ENCODE data around the gene ILF3. TPM values are rescaled to one million over a fixed set of nuclear protein-coding genes. Genes with fewer than 3 reads are reported as not detected.
"Not testable (repeated sequence)": the region's sequence is repeated elsewhere in the genome, so short reads cannot be mapped to it uniquely, and the experiment has no call there.

Gene ILF3
- total RNA-seq, 2 donors from 2014 or later, result 286 to 439 TPM

DNA sequence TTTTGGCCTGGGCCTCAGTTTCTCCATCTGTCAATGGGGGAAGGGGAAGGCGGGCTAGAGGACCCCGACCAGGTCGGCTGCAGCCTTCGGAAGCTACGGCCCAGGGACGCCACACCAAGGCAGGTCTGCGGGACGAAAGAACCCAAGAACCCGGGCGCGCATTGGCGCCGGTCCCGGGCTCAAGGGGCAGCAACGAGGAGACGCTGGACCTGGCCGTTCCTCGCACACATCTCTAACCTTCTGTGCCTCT, 739 bp upstream of the ILF3 start:
- Mint-ChIP-seq H3K9me3 (no peaks in the 10 kb centered on the region), H3K36me3 (ENCODE audit: low read depth) (peaks cover 60% of the 10 kb centered on the region), H3K4me3 (peak overlapping the region; percentile 99), H3K4me1 (peaks cover 24% of the 10 kb centered on the region), H3K27me3 (no peaks in the 10 kb centered on the region), H3K27ac (peak overlapping the region; percentile 97)
- no peak for ATAC-seq (replicated peaks)

DNA sequence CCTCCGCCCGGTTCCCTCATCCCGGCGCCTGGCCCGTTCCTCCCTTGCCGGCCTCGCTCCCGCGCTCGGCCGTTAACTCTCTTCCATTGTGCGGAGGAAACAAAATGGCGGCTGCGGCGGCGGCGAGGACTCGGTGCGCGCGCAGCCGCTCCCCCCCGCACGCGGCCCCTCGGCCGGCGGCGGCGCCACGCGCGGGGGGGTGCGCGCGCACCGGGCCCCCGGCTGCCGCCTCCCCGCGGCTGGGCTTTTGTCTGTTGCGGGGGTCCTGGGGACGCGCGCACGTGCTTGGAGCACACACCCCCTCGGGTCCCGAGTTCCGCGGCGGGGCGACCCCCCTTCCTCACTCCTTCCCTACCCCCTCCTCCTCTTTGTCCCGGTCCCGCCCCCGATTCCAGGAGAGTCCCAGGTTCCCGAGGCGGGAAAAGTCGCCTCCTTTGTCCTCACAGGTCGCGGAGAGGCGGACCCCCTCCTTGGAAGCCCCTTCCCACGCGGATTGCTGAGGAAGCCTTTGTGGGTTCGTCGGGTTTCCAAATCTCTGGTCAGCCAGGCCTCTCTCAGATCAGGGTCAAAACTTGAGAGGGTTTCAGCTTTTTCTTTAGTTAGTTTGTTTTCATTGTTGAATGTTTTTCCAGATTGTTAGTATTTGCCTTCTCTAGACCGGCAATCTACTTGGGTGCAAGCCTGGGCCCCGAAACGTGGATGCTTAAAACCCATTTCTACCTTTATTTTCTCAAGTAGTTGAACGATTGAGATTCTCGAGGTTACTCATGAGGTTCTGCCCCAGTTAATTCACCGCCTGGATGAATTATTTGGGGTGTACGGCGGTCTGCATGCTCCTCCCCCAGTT, 687 bp downstream of the ILF3 start:
- peak overlapping the region; percentile 93 for H3K27ac Mint-ChIP-seq
- H3K4me3 Mint-ChIP-seq, result peak overlapping the region; percentile 99
- no peaks in the 10 kb centered on the region for H3K27me3 Mint-ChIP-seq
- H3K4me1 Mint-ChIP-seq, result peaks cover 23% of the 10 kb centered on the region
- peak; percentile 20 for ATAC-seq (replicated peaks)
- H3K36me3 Mint-ChIP-seq (ENCODE audit: low read depth), result peaks cover 74% of the 10 kb centered on the region
- no peaks in the 10 kb centered on the region for H3K9me3 Mint-ChIP-seq

DNA sequence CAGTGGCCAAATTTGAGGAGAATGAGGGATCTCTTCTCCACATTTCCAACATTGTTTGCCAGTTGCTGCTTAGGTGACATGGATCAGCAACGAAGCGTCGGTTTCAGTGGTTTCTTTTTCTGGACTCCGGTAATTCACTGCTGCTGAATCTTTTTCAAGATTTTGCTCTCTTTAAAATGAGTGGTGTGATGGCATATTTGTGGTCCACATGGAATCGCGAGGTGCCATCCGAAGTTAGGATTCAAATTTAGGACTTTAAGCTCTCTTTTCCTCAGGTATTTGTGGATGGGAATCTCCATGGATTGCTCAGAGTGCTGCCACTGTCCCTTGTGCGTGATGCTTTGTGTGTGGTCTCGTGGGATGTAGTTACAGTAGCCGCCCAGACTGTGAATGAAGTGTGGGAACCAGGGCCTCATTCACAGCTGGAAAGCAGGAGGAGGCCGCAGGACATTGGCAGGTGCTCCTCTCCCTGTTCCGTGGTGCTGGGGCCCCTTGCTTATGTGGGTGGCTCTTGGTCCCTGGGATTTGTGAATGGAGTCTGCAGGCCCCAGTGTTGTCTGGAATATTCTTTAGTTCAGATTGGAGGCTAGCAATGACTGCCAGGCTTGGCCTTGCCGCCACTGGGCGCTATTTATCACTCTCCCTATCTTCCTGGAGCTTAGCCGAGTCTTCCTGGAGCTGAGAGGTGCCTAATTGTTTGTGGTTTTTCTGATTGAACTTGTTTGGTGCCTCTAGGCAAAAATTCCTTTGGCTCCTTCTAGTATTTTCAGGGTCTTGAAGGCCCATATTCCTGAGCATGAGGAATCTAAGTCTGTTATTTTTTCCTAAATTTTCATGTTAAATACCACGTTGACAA, 1.5 kb downstream of the ILF3 start:
- no peak for ATAC-seq (replicated peaks)
- no peaks in the 10 kb centered on the region for H3K27me3 Mint-ChIP-seq
- H3K27ac Mint-ChIP-seq, result peak overlapping the region; percentile 93
- H3K4me1 Mint-ChIP-seq, result peaks cover 29% of the 10 kb centered on the region
- H3K9me3 Mint-ChIP-seq, result no peaks in the 10 kb centered on the region
- H3K4me3 Mint-ChIP-seq, result peak overlapping the region; percentile 99
- peaks cover 83% of the 10 kb centered on the region for H3K36me3 Mint-ChIP-seq (ENCODE audit: low read depth)

DNA sequence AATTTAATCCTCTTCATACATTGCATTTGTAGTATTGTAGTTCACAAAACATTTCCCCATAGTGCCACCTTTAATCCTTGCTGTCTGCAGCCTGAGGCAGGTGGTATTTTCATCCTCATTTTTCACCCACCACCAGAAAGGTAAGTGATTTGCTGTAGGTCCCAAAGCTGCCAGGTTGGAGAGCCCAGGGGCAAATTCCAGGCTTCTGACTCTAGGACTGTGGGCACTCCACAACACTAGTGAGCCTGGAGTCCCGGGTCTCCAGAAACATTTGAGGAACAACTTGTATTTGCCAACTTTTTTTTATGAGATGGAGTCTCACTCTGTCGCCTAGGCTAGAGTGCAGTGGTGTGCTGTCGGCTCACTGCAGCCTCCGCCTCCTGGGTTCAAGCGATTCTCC, 6.2 kb downstream of the ILF3 start:
- Mint-ChIP-seq H3K4me3 (peak overlapping the region; percentile 41), H3K4me1 (peaks cover 38% of the 10 kb centered on the region), H3K9me3 (no peaks in the 10 kb centered on the region), H3K36me3 (ENCODE audit: low read depth) (peaks cover 80% of the 10 kb centered on the region), H3K27me3 (no peaks in the 10 kb centered on the region), H3K27ac (peak overlapping the region; percentile 50)
- ATAC-seq (replicated peaks), result no peak

- peak overlapping the region; percentile 90 for H3K27ac Mint-ChIP-seq
- H3K9me3 Mint-ChIP-seq, result no peaks in the 10 kb centered on the region
- H3K36me3 Mint-ChIP-seq (ENCODE audit: low read depth), result peaks cover 76% of the 10 kb centered on the region
- H3K4me1 Mint-ChIP-seq, result peaks cover 23% of the 10 kb centered on the region
- H3K27me3 Mint-ChIP-seq, result no peaks in the 10 kb centered on the region
- peak overlapping the region; percentile 71 for H3K4me3 Mint-ChIP-seq
- ATAC-seq (replicated peaks), result no peak
These were observed 7.8 kb downstream of the ILF3 start for GRCh38 chr19:10661946-10662345.

- peak; percentile 79 for ATAC-seq (replicated peaks)
- peaks cover 20% of the 10 kb centered on the region for H3K4me1 Mint-ChIP-seq
- no peaks in the 10 kb centered on the region for H3K27me3 Mint-ChIP-seq
- peak overlapping the region; percentile 71 for H3K4me3 Mint-ChIP-seq
- peaks cover 75% of the 10 kb centered on the region for H3K36me3 Mint-ChIP-seq (ENCODE audit: low read depth)
- no peaks in the 10 kb centered on the region for H3K9me3 Mint-ChIP-seq
- peak overlapping the region; percentile 90 for H3K27ac Mint-ChIP-seq
These were observed 8.5 kb downstream of the ILF3 start for GRCh38 chr19:10662384-10663251.

DNA sequence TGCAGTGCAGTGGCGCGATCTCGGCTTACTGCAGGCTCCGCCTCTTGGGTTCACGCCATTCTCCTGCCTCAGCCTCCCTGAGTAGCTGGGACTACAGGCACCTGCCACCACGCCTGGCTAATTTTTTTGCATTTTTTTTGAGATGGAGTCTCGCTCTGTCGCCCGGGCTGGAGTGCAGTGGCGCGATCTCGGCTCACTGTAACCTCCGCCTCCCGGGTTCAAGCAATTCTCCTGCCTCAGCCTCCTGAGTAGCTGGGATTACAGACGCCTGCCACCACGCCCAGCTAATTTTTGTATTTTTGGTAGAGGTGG, 9.1 kb downstream of the ILF3 start:
- H3K27ac Mint-ChIP-seq, result peak overlapping the region; percentile 90
- H3K4me1 Mint-ChIP-seq, result peaks cover 25% of the 10 kb centered on the region
- H3K9me3 Mint-ChIP-seq; ATAC-seq (replicated peaks); H3K27me3 Mint-ChIP-seq: not testable (repeated sequence)
- peaks cover 74% of the 10 kb centered on the region for H3K36me3 Mint-ChIP-seq (ENCODE audit: low read depth)
- H3K4me3 Mint-ChIP-seq, result peak overlapping the region; percentile 71

DNA sequence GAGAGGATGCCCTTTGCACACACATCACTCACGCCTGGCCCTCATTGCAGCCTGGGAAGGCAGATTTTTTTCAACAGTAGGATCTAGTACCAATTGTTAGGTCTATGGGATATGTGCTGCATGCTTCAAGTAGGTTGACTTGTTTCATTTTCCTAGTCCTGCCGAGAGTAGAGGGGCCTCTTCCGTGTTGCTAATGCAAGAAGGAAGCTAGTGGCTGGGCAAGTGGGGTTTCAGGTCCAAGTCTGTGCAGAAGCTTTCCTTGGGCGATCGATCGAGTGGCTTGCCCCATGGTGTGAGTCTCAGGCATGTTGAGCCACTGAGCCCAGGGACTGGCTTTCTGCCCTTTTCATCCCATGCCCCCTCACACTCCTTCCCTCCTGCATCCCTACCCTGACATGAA, 13.7 kb downstream of the ILF3 start:
- Mint-ChIP-seq H3K27ac (peak overlapping the region; percentile 56), H3K4me3 (no peak overlapping the region)

GRCh38 chr19:10669246-10669645, 15.1 kb downstream of the ILF3 start:
- H3K4me1 Mint-ChIP-seq, result peaks cover 12% of the 10 kb centered on the region
- H3K27ac Mint-ChIP-seq, result peak overlapping the region; percentile 70
- no peaks in the 10 kb centered on the region for H3K9me3 Mint-ChIP-seq
- H3K4me3 Mint-ChIP-seq, result no peak overlapping the region
- peaks cover 73% of the 10 kb centered on the region for H3K36me3 Mint-ChIP-seq (ENCODE audit: low read depth)
- ATAC-seq (replicated peaks), result no peak
- H3K27me3 Mint-ChIP-seq, result no peaks in the 10 kb centered on the region

More for the DNA sequence above, 13.7 kb downstream of the ILF3 start:
- peaks cover 14% of the 10 kb centered on the region for H3K4me1 Mint-ChIP-seq
- no peaks in the 10 kb centered on the region for H3K9me3 Mint-ChIP-seq
- H3K27me3 Mint-ChIP-seq, result no peaks in the 10 kb centered on the region
- no peak for ATAC-seq (replicated peaks)
- peaks cover 66% of the 10 kb centered on the region for H3K36me3 Mint-ChIP-seq (ENCODE audit: low read depth)

DNA sequence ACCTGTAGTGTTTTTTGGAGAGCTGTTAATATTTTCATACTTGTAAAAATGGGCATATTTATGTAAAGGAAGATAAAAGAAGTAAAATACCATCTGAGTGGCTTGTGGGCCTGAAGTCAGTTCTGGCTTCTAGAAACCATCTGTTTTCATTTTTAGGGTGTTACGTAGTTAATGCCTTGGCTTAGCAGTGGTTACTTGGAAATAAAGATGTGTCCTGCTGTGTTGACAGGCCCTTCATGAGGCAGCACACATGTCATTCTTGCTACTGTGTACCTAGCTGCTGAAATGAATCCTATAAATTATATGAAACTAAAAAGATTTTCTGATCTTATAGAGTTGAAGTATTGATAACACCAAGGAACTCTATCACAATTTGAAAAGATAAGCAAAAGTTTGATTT, 16.0 kb downstream of the ILF3 start:
- peaks cover 12% of the 10 kb centered on the region for H3K4me1 Mint-ChIP-seq
- no peaks in the 10 kb centered on the region for H3K27me3 Mint-ChIP-seq
- H3K4me3 Mint-ChIP-seq, result no peak overlapping the region
- H3K9me3 Mint-ChIP-seq, result no peaks in the 10 kb centered on the region
- H3K36me3 Mint-ChIP-seq (ENCODE audit: low read depth), result peaks cover 82% of the 10 kb centered on the region
- no peak for ATAC-seq (replicated peaks)
- H3K27ac Mint-ChIP-seq, result peak overlapping the region; percentile 70

- Mint-ChIP-seq H3K4me3 (no peak overlapping the region), H3K27me3 (no peaks in the 10 kb centered on the region), H3K9me3 (no peaks in the 10 kb centered on the region), H3K4me1 (peaks cover 12% of the 10 kb centered on the region), H3K36me3 (ENCODE audit: low read depth) (peaks cover 87% of the 10 kb centered on the region), H3K27ac (no peak overlapping the region)
- ATAC-seq (replicated peaks), result no peak
These were observed 17.0 kb downstream of the ILF3 start for GRCh38 chr19:10670876-10671804.

DNA sequence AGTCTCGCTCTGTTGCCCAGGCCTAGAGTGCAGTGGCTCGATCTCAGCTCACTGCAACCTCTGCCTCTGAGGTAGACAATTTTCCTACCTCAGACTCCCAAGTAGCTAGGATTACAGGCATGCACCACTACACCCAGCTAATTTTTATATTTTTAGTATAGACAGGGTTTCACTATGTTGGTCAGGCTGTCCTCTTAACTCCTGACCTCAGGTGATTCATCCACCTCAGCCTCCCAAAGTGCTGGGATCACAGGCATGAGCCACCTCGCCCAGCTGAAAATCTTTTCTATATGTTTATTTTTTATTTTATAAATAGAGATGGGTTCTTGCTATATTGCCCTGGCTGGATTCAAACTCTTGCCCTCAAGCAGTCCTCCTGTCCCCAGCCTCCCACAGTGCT, 17.8 kb downstream of the ILF3 start:
- H3K4me3 Mint-ChIP-seq; ATAC-seq (replicated peaks); H3K27ac Mint-ChIP-seq; H3K9me3 Mint-ChIP-seq; H3K27me3 Mint-ChIP-seq: not testable (repeated sequence)
- Mint-ChIP-seq H3K4me1 (peaks cover 12% of the 10 kb centered on the region), H3K36me3 (ENCODE audit: low read depth) (peaks cover 87% of the 10 kb centered on the region)

GRCh38 chr19:10675214-10675613, 21.1 kb downstream of the ILF3 start:
- H3K36me3 Mint-ChIP-seq (ENCODE audit: low read depth), result peaks cover 97% of the 10 kb centered on the region
- H3K27ac Mint-ChIP-seq; H3K9me3 Mint-ChIP-seq; H3K4me3 Mint-ChIP-seq; ATAC-seq (replicated peaks); H3K27me3 Mint-ChIP-seq; H3K4me1 Mint-ChIP-seq: not testable (repeated sequence)

DNA sequence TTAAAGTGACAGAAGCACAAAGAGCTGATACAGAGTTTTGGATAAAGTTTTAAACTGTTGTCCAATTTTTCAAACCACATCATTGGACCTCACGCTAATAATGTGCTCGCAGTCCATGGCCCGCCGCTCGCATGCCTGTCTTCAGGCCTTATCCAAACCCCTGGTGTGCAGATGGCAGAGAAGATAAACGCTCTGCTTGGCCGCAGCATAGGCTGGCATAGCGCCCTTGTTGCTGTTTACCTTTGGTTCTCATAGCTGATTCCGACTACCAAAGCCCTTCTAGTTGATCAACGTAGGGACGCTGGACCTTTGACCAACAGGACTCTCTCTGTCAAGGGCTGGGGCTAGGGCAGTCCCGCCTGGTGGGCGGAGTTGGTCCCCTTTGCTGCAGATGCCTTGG, 23.6 kb downstream of the ILF3 start:
- no peak for ATAC-seq (replicated peaks)
- Mint-ChIP-seq H3K9me3 (no peaks in the 10 kb centered on the region), H3K27me3 (no peaks in the 10 kb centered on the region), H3K4me1 (no peaks in the 10 kb centered on the region), H3K36me3 (ENCODE audit: low read depth) (peaks cover 99% of the 10 kb centered on the region), H3K4me3 (no peak overlapping the region), H3K27ac (no peak overlapping the region)
